Liver (tissue), 9 donors: ENCODE measurements around the gene KCNIP4. TPM values are rescaled to one million over a fixed set of nuclear protein-coding genes. Genes with fewer than 3 reads are reported as not detected.

Experiments used
- DNase-seq: peaks from one replicate; pipeline ENCODE4 v3.0.0-alpha.2; 2017; ENCODE audit warnings: low spot score
- H3K27ac ChIP-seq, 2 donors: one replicate each; pipeline ENCODE4 v1.7.0; 2013; ENCODE audit warnings: inconsistent platforms in 2 of 2, low read length in 2 of 2, control low read depth in 1 of 2, low read depth in 1 of 2, mild to moderate bottlenecking in 1 of 2
- H3K27me3 ChIP-seq, 4 donors: one replicate each; pipeline versions ENCODE4 v1.6.1 to v1.7.0; 2013; ENCODE audit warnings: low read length in 3 of 4, inconsistent platforms in 1 of 4, mild to moderate bottlenecking in 1 of 4, moderate library complexity in 1 of 4; ENCODE audit not compliant: control insufficient read depth in 4 of 4, insufficient read depth in 4 of 4
- H3K36me3 ChIP-seq, 4 donors: one replicate each; pipeline versions ENCODE4 v1.6.1 to v1.7.0; 2013; ENCODE audit warnings: low read length in 3 of 4, mild to moderate bottlenecking in 3 of 4, low read depth in 1 of 4, moderate library complexity in 1 of 4; ENCODE audit not compliant: control insufficient read depth in 4 of 4, insufficient read depth in 3 of 4
- H3K4me1 ChIP-seq, 4 donors: one replicate each; pipeline versions ENCODE4 v1.6.1 to v1.7.0; 2013; ENCODE audit warnings: low read length in 3 of 4, mild to moderate bottlenecking in 3 of 4, moderate library complexity in 1 of 4; ENCODE audit not compliant: control insufficient read depth in 4 of 4, insufficient read depth in 4 of 4
- H3K4me3 ChIP-seq, 3 donors: one replicate each; pipeline versions ENCODE4 v1.6.1 to v1.7.0; 2013; ENCODE audit warnings: low read length in 3 of 3, control low read depth in 1 of 3, low read depth in 1 of 3, mild to moderate bottlenecking in 1 of 3
- H3K9ac ChIP-seq, 2 donors: one replicate each; pipeline ENCODE4 v1.7.0; 2013; ENCODE audit warnings: low read length in 2 of 2, mild to moderate bottlenecking in 2 of 2, moderate library complexity in 2 of 2, control low read depth in 1 of 2, low read depth in 1 of 2
- H3K9me3 ChIP-seq, 4 donors: one replicate each; pipeline versions ENCODE4 v1.6.1 to v1.7.0; 2013; ENCODE audit warnings: low read length in 3 of 4; ENCODE audit not compliant: control insufficient read depth in 4 of 4
- EGR1 ChIP-seq, 2 donors: IDR thresholded peaks; 2 replicates each; pipeline ENCODE4 v1.6.1; 2016 to 2018; ENCODE audit warnings: antibody characterized with exemption in 2 of 2, low read depth in 2 of 2
- FOXA1 ChIP-seq: IDR thresholded peaks from 2 replicates; pipeline ENCODE4 v1.6.1; 2016; ENCODE audit warnings: antibody characterized with exemption
- FOXA2 ChIP-seq: IDR thresholded peaks from 2 replicates; pipeline ENCODE4 v1.6.1; 2016; ENCODE audit warnings: antibody characterized with exemption
- GABPA ChIP-seq, 2 donors: IDR thresholded peaks in 1 of 2; conservative IDR thresholded peaks in 1 of 2; 2 replicates each; pipeline ENCODE4 v1.6.1; 2016; ENCODE audit warnings: antibody characterized with exemption in 2 of 2, mild to moderate bottlenecking in 1 of 2, moderate library complexity in 1 of 2
- HNF4A ChIP-seq, 2 donors: conservative IDR thresholded peaks; 2 replicates each; pipeline ENCODE4 v1.6.1; 2016; ENCODE audit warnings: antibody characterized with exemption in 2 of 2, mild to moderate bottlenecking in 2 of 2
- HNF4G ChIP-seq: IDR thresholded peaks from 2 replicates; pipeline ENCODE4 v1.6.1; 2016; ENCODE audit warnings: antibody characterized with exemption
- JUND ChIP-seq, 2 donors: IDR thresholded peaks; 2 replicates each; pipeline ENCODE4 v1.6.1; 2016; ENCODE audit warnings: antibody characterized with exemption in 2 of 2
- NR2F2 ChIP-seq: IDR thresholded peaks from 2 replicates; pipeline ENCODE4 v1.6.1; 2016; ENCODE audit warnings: antibody characterized with exemption
- RAD21 ChIP-seq, 2 donors: IDR thresholded peaks; 2 replicates each; pipeline ENCODE4 v1.6.1; 2016; ENCODE audit warnings: antibody characterized with exemption in 2 of 2, mild to moderate bottlenecking in 2 of 2
- RXRA ChIP-seq, 2 donors: IDR thresholded peaks; 2 replicates each; pipeline ENCODE4 v1.6.1; 2017 to 2018; ENCODE audit warnings: antibody characterized with exemption in 2 of 2, mild to moderate bottlenecking in 1 of 2
- TAF1 ChIP-seq: conservative IDR thresholded peaks from 2 replicates; pipeline ENCODE4 v1.6.1; 2016; ENCODE audit warnings: antibody characterized with exemption, mild to moderate bottlenecking
- YY1 ChIP-seq: IDR thresholded peaks from 2 replicates; pipeline ENCODE4 v1.6.1; 2016; ENCODE audit warnings: antibody characterized with exemption, mild to moderate bottlenecking
- WGBS: extraction: QIAGEN DNeasy Blood & Tissue Kit; methylation state at CpG from one replicate; pipeline ENCODE4 v1.1.7; 2013; 5-methylcytosine and 5-hydroxymethylcytosine counted together
- polyA plus RNA-seq, 2 donors: library from polyadenylated mRNA; stranded (reverse) in 1 of 2; unstranded in 1 of 2; fragments of 200-250 nt in 1 of 2; fragments of >200 nt in 1 of 2; fragmentation: Nextera tagmentation in 1 of 2; extraction: Ambion mirVana in 1 of 2; gene quantifications; one replicate each; pipeline versions ENCODE4 v1.2.1 to v1.2.3, GENCODE V29; 2013 to 2015
- total RNA-seq, 2 donors: library from RNA; depleted of rRNA; stranded (reverse); fragments of >200 nt; gene quantifications; one replicate each; pipeline ENCODE4 v1.2.3, GENCODE V29; 2014
- TF ChIP-seq, protein P1 (sequence below): IDR thresholded peaks from 2 replicates; pipeline ENCODE4 v1.6.1; 2016; ENCODE audit warnings: antibody characterized with exemption
- TF ChIP-seq, protein P2 (sequence below): IDR thresholded peaks from 2 replicates; pipeline ENCODE4 v1.6.1; 2016; ENCODE audit warnings: antibody characterized with exemption
- TF ChIP-seq, protein P3 (sequence below): fragments of 150-350 bp; IDR thresholded peaks from 2 replicates; pipeline ENCODE4 v1.5.1; 2017; ENCODE audit warnings: improper control_type of control experiment, low read depth, low read length; ENCODE audit not compliant: missing input control
- TF ChIP-seq, protein P4 (sequence below): IDR thresholded peaks from 2 replicates; pipeline ENCODE4 v1.6.1; 2016; ENCODE audit warnings: antibody characterized with exemption, mild to moderate bottlenecking
- TF ChIP-seq, protein P5 (sequence below): IDR thresholded peaks from 2 replicates; pipeline ENCODE4 v1.6.1; 2016; ENCODE audit warnings: antibody characterized with exemption
- donor health status: healthy.
- donor health status: healthy.
- donor health status: healthy.
- donor health status: healthy.
- donor health status: healthy.

The KCNIP4 gene
- total and polyA plus RNA-seq, 4 donors: 0.08 to 0.14 TPM; not detected in 2

DNA sequence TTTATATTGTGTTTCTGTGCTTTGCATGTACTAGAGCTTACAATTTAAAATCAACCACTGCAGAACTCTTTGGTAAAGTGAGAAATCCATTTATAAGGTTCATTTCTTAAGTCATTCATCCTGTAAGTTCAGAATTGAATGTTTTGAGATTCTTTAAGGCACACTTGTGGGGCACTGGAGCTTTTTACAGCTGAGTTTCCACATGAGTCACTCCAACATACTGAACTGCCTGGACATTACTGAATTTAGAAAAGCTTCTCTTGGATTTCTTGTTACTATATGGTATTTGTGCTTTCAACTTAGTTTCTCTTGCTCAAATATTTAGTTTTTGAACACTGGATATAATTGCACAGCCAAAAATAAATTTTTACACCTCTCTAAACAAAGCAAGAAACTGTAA lies 1022.0 kb downstream of the KCNIP4 start:
- no peak overlapping the region for H3K27ac ChIP-seq
- no peak overlapping the region for H3K4me3 ChIP-seq
- no peak overlapping the region for H3K9ac ChIP-seq
- H3K4me1 ChIP-seq: no peaks in the 10 kb centered on the region
- DNase-seq: no peak
- H3K27me3 ChIP-seq: no peaks in the 10 kb centered on the region
- H3K9me3 ChIP-seq: no peaks in the 10 kb centered on the region
- TF ChIP-seq, protein P1, sequence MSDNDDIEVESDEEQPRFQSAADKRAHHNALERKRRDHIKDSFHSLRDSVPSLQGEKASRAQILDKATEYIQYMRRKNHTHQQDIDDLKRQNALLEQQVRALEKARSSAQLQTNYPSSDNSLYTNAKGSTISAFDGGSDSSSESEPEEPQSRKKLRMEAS: no peak
- TF ChIP-seq YY1 (no peak), FOXA2 (no peak), RXRA (IDR thresholded peaks at IDR 0.05) (no peak), RAD21 (IDR thresholded peaks at IDR 0.05) (no peak), JUND (IDR thresholded peaks at IDR 0.05) (no peak), NR2F2 (no peak), GABPA (IDR thresholded peaks at IDR 0.05 in 1 of 2, conservative IDR thresholded peaks at IDR 0.05 in 1 of 2) (no peak), FOXA1 (no peak), HNF4A (conservative IDR thresholded peaks at IDR 0.05) (no peak), HNF4G (no peak), EGR1 (IDR thresholded peaks at IDR 0.05; ENCODE audit: low read depth in 2 of 2) (no peak), TAF1 (no peak)
- TF ChIP-seq, protein P2, sequence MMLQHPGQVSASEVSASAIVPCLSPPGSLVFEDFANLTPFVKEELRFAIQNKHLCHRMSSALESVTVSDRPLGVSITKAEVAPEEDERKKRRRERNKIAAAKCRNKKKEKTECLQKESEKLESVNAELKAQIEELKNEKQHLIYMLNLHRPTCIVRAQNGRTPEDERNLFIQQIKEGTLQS: no peak
- TF ChIP-seq, protein P3, sequence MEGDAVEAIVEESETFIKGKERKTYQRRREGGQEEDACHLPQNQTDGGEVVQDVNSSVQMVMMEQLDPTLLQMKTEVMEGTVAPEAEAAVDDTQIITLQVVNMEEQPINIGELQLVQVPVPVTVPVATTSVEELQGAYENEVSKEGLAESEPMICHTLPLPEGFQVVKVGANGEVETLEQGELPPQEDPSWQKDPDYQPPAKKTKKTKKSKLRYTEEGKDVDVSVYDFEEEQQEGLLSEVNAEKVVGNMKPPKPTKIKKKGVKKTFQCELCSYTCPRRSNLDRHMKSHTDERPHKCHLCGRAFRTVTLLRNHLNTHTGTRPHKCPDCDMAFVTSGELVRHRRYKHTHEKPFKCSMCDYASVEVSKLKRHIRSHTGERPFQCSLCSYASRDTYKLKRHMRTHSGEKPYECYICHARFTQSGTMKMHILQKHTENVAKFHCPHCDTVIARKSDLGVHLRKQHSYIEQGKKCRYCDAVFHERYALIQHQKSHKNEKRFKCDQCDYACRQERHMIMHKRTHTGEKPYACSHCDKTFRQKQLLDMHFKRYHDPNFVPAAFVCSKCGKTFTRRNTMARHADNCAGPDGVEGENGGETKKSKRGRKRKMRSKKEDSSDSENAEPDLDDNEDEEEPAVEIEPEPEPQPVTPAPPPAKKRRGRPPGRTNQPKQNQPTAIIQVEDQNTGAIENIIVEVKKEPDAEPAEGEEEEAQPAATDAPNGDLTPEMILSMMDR: no peak
- TF ChIP-seq, protein P4, sequence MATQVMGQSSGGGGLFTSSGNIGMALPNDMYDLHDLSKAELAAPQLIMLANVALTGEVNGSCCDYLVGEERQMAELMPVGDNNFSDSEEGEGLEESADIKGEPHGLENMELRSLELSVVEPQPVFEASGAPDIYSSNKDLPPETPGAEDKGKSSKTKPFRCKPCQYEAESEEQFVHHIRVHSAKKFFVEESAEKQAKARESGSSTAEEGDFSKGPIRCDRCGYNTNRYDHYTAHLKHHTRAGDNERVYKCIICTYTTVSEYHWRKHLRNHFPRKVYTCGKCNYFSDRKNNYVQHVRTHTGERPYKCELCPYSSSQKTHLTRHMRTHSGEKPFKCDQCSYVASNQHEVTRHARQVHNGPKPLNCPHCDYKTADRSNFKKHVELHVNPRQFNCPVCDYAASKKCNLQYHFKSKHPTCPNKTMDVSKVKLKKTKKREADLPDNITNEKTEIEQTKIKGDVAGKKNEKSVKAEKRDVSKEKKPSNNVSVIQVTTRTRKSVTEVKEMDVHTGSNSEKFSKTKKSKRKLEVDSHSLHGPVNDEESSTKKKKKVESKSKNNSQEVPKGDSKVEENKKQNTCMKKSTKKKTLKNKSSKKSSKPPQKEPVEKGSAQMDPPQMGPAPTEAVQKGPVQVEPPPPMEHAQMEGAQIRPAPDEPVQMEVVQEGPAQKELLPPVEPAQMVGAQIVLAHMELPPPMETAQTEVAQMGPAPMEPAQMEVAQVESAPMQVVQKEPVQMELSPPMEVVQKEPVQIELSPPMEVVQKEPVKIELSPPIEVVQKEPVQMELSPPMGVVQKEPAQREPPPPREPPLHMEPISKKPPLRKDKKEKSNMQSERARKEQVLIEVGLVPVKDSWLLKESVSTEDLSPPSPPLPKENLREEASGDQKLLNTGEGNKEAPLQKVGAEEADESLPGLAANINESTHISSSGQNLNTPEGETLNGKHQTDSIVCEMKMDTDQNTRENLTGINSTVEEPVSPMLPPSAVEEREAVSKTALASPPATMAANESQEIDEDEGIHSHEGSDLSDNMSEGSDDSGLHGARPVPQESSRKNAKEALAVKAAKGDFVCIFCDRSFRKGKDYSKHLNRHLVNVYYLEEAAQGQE: no peak
- TF ChIP-seq, protein P5, sequence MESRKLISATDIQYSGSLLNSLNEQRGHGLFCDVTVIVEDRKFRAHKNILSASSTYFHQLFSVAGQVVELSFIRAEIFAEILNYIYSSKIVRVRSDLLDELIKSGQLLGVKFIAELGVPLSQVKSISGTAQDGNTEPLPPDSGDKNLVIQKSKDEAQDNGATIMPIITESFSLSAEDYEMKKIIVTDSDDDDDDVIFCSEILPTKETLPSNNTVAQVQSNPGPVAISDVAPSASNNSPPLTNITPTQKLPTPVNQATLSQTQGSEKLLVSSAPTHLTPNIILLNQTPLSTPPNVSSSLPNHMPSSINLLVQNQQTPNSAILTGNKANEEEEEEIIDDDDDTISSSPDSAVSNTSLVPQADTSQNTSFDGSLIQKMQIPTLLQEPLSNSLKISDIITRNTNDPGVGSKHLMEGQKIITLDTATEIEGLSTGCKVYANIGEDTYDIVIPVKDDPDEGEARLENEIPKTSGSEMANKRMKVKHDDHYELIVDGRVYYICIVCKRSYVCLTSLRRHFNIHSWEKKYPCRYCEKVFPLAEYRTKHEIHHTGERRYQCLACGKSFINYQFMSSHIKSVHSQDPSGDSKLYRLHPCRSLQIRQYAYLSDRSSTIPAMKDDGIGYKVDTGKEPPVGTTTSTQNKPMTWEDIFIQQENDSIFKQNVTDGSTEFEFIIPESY: no peak
- no peaks in the 10 kb centered on the region for H3K36me3 ChIP-seq

DNA sequence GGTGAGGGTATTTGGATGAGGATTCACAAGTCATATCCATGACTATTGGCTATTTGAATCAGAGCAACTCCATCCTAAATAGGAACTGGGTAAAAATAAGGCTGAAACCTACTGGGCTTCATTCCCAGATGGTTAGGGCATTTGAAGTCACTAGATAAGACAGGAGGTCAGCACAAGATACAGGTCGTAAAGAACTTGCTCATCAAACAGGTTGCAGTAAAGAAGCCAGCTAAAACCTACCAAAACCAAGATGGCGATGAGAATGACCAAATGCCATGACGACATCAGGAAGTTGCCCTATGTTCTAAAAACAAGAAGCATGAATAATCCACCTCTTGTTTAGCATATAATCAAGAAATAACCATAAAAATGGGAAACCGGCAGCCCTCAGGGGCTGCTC lies 1023.4 kb downstream of the KCNIP4 start:
- H3K4me3 ChIP-seq: no peak overlapping the region
- no peak overlapping the region for H3K9ac ChIP-seq
- H3K27me3 ChIP-seq: no peaks in the 10 kb centered on the region
- H3K36me3 ChIP-seq: no peaks in the 10 kb centered on the region
- 76% methylated on average over 4 of the region's 4 CpGs for WGBS
- no peaks in the 10 kb centered on the region for H3K9me3 ChIP-seq
- H3K27ac ChIP-seq: no peak overlapping the region
- DNase-seq: no peak
- no peaks in the 10 kb centered on the region for H3K4me1 ChIP-seq
- TF ChIP-seq, protein P5: no peak
- TF ChIP-seq RAD21 (IDR thresholded peaks at IDR 0.05) (no peak), FOXA2 (no peak), FOXA1 (no peak), YY1 (no peak), NR2F2 (no peak), HNF4G (no peak), GABPA (IDR thresholded peaks at IDR 0.05 in 1 of 2, conservative IDR thresholded peaks at IDR 0.05 in 1 of 2) (no peak), TAF1 (no peak), JUND (IDR thresholded peaks at IDR 0.05) (no peak), RXRA (IDR thresholded peaks at IDR 0.05) (no peak), HNF4A (conservative IDR thresholded peaks at IDR 0.05) (no peak)
- TF ChIP-seq, protein P4: no peak
- TF ChIP-seq, protein P1: no peak
